HG02571 (cell line): ENCODE data around the gene PSMG2.
"Not testable (repeated sequence)": the region's sequence is repeated elsewhere in the genome, so short reads cannot be mapped to it uniquely, and the experiment has no call there.

Experiments
- ATAC-seq: cut with Tn5 transposase; IDR thresholded peaks from one replicate; pipeline ENCODE4 v1.9.1; 2021; ENCODE audit warnings: mild to moderate bottlenecking, moderate library complexity; ENCODE audit not compliant: unreplicated experiment

Gene PSMG2

DNA sequence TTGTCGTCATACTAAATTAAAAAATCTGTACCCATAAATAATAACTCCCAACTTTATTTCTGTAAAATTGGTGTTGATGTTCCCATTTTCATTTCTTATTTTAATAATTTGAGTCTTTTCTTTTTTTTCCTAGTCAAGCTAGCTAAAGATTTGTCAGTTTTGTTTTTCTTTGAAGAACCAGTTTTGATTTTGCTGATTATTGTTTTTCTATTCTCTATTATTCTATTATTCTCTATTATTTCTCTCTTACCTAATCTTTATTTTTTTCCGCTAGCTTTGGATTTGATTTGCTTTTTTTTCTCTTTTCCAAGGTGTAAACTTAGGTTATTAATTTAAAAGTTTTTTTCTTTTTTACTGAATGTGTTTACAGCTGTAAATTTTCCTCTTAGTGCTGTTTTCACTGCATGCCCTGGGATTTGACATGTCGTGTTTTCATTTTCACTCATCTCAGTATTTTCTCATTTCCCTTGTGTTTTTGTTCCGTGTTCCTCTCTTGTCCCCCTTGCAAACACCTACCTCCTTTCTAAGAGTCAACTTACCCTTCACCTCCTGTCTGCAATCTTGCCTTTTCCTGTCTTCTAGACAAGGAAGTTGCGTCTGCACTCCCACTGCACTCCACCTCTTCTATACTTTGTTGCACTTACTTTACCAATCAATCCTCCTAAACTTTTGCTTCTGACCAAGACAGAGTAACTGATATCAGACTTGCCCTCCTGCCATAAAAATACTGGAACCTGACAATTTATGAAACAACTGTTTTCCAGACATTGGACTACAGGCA lies 18.8 kb downstream of the PSMG2 start:
- no peak for ATAC-seq

DNA sequence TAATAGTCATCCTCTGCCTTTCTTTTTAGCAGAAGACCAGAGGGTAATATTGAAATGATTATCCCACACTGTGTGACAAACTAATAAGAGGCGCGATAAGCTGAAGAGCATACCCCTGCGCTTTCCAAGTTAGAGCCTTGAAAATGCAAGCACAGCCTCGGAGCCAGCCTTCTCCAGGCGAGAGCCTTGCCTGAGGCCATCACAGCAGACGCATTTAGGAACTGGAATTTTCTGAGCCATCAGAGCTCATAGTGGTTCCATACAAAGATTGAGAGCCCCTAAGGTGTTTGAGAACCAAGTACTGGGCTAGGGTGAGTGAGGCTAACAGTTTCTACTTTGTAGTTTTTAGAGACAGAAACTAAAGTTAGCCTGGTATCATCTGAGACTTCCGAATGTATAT lies 19.9 kb downstream of the PSMG2 start:
- ATAC-seq: no peak

DNA sequence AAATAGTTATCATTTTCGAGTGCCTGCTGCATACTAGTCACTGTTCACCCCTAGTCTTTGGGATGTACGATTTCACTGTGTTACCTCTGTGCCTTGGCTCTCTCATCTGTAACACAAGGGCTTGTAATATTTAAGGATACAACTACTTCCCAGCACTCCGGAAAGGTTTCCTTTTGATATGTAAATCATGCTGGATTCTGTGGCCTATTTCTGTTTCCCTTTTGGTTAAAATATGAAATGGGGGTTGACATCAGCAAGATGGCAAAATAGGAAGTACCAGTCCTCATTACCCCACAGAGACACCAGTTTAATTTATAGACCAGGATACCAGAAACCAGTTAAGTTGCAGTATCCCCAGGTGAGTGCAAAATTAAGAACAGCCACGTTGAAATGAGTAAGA lies 23.5 kb downstream of the PSMG2 start:
- no peak for ATAC-seq

DNA sequence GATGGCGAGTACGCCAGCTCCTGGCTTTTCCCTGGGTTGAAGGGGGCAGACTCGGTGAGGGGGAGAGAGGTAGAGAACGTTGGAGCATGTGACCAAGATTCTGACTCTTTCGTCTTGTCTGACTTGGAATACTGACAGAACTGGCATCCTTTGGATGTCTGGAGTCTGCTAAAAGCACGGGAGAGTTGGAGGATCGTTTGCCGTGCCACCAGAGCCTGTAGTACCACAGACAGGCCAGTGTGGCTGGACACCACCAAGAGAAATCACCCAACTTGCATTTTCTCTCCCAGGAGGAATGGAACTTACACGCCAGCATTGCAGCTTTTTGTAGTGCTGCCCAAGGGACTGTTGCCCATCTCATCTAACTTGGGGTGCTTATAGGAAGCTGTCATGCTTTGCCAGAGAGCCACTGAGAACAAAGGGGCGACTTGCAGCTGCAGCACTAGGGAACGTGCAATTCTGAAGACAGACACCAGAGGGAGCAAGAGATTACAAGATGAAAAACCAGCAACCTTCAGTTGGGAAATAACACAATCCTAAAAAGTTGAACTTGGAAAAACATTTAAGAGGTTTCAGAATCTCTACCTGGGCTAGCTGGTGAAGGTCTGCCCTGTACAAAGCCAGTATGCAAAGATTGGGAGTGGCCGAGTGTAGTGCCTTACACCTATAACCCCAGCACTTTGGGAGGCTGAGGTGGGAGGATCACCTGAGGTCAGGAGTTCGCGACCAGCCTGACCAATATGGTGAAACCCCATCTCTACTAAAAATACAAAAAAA lies 24.1 kb downstream of the PSMG2 start:
- no peak for ATAC-seq

DNA sequence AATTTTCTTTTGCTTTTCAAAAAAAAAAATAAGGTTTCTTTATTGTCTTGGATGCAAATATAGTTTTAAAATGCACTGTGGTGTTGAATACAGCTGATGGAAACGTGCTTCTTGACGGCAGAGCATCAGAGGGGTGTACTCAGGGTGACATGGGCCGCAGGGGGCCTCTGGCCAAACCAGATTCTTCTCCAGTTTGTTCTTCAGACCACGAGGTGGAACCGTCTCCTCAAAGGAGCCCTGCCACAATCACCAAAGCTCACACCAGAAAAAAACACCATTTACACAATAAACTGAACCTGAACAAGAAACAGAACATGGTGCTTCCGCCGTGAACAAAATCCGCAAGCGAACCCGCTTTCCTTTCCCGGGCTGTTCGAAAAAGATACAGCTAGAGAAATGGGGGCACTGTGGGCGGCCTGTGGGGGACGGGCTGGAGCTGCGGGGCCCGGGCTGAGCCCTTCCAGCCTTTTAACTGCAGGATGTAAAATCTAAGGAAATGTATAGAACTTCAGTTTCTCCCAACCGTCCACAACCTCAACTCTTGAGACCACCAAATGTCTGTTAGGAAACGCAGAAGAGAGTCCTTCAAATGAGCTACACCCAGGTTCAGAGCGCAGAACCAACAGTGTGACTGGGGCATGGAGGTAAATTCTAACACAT lies 34.5 kb downstream of the PSMG2 start:
- no peak for ATAC-seq

DNA sequence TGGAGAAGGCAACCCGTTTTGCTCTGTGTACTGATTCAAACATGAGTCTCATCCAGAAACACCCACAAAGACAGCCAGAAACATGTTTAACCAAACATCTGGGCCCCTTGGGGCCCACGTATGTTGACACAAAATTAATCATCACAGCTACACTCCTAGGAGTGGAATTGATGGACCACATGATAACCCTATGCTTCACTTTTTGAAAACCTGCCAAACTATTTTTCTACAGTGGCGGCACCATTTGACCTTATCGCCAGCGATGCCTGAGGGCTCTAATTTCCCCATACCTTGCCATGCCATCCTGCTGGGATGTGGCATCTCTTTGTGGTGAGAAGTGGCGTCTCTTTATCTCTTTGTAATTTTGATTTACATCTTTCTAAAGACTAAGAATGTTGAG lies 38.5 kb downstream of the PSMG2 start:
- no peak for ATAC-seq

DNA sequence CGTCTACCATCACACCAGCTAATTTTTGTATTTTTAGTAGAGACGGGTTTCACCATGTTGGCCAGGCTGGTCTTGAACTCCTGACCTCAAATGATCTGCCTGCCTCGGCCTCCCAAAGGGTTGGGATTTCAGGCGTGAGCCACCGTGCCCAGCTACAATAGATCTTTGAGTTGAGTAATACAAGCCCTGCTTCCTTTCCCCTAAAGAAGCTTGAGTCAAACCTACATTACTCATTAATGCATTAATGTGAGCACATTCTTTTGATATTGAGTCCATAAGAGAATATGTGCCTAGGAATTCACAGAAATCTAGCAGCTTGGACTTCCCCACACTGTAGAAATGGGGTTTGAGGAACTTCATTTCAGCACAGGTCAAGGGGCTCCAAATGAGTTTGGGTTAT lies 39.6 kb downstream of the PSMG2 start:
- no peak for ATAC-seq

DNA sequence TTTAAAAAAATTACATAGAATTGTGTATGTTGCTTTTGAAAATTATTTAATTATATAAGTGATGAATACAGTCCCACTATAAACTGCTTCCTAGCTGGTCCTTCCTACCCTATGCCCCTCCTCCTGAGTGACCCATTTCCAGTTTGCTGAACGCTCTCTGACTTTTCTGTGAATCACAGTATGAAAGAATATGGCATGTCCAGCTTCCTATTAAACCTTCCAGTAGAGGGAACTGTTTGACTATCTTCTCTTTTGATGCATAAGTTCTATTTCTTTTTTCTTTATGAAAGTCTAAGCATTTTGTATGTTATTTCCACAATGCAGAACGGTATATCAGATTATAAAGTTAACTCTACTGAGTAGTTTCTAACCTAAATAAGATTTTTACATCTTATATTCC lies 41.3 kb downstream of the PSMG2 start:
- ATAC-seq: no peak

DNA sequence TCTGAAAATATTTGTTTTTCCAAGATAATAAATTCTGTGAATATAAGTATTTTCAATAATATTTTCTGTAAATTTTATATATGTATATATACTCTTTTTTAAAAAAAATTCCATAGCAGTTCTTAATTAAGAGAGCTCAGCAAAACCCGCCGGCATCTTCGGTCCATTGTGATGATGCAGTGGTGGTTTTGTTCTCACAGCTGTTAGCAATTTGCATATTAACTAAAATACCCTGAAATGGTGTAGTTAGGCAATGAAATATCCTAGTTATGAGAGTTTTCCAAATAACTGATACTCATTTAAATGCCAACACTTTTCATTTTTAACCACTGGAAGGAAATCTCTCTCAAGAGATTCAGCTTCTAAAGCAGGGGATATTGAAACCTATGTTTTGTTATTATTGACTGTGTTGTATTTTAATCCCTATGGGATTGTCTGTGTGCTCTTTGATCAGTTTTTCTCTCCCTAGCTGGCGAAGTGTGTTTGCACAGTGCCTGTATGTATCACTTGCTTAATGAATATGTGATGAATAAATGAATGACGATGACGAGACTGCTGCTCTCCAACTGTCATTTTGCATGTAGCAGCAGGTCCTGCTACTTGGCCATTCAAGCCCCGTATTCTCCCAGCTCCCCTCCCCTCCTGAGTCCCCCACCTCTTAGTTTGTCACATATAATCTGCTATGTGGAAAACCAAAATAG lies 42.4 kb downstream of the PSMG2 start:
- no peak for ATAC-seq

DNA sequence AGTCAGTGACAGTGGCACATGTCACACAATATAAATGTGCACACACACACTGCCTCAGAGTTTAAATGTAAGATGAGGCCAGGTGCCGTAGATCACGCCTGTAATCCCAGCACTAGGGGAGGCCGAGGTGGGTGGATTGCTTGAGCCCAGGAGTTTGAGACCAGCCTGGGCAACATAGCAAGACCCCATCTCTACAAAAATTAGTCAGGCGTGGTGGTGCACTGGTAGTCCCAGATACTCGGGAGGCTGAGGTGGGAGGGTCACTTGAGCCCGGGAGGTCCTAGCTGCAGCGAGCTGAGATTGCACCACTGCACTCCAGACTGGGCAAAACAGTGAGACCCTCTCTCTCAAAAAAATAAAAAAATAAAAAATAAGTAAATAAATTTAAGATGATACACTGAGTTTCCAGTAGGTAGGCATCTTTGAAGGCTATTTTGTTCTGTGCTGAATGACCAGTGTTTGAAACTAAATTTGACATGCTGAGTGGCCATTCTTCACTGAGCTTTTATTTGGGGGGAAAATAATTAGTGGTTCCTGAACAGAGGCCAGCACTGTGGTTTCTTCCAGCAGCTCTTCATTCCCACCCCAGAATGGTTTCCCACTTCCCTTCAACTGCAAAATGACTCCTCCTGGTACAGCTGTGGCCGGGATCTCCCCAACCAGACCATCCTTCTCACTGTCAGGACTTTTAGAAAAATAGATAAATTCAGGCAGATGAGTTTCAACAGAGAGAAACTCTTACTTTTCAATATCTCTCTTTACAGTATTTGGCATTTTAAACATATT lies 44.9 kb downstream of the PSMG2 start:
- ATAC-seq: no peak

DNA sequence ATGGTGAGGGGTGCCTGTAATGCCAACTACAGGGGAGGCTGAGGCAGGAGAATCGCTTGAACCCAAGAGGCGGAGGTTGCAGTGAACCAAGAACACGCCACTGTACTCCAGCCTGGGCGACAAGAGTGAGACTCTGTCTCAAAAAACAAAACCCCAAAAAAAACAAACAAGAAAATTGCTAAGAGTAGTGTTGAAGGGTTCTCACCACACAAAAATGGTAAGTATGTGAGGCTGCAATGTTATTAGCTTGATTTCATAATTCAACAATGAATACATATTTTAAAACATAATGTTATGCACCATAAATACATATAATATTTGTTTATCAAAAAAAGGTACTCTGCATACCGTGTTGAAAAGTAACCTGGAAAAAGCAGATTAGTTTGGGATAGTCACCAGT lies 45.8 kb downstream of the PSMG2 start:
- ATAC-seq: no peak

DNA sequence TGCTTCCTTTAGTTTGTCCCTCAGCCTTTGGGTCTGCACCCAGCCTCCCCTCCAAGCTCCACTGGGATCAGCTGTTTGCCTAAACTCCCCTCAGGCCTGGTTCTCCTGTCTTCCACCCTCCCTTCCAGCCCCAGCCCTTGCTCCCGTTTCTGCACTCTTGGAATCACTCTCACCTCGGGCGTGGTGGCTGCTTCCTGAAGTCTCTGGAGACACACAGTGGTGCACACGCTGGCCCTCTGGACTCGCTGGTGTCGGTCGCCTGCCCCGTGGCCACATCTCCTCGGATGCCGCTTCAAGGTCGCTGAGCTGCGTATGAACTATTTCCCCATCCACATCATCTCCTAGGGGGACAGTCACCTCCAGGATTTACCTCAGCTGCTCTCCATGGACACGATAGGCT lies 46.3 kb downstream of the PSMG2 start:
- no peak for ATAC-seq

DNA sequence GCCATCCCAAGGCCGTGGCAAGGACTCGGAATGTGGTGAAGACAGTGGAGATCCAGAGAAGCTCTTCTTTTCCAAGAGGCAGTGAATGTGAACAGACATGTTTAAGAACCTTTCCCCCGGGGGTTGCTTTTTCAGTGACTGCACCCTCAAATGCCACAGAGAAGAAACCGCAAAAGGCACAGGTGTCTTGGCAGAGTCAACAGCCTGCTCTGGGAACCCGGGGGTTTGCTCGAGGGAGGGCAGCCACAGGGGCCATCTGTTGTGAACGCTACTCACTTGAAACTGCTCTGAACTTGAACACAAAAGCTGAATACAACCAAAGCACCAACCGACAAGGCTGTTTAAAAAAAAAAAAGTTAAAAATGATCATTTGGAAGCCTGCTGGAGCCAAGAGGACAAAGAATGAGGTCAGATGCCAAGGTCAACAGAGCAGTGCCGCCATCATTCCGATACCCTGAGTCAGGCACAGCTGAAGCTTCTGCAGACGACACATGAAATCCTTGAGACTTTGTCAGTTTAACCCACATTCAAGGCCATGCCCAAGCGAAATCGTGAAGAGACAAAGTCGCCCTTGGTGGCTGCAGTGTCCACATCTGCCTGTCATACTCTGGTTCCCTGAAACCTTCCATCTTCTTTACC lies 47.4 kb downstream of the PSMG2 start:
- peak; percentile 71 for ATAC-seq

DNA sequence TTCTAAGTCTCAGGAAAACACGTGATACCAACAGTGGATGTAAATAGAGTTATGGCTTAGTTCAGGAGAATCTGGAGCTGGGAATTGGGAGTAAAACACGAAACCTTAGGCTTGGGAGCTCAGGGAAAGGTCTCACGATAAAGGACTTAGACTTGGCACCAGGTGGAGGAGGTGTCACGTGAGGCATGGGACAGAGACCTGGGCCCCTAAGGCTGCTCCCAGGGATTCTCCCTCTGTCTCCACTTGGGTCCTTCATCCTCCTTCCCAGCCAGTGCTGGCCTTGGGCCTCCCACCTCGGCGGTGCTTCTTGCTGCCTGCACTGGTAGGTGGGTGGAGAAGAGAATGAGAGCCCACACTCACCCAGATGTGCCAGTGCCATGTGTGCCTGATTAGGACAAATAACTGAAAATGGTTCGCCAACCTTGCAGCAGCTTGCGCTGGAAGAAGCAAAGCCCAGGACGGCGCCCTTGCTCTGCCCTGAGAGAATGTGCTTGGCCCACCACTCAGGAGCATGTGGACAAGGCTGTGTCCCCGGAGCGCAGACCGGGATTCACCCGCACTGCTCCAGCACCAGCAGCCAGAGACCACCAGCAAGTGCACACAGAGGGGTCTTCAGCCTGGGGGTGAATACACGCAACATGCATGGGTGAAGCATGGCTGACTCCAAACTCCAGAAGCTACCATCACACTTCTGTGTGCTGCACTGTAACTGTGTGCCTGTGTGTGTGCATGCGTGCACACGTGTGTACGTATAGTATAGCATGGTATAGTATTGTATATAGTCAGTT lies 48.1 kb downstream of the PSMG2 start:
- ATAC-seq: no peak

DNA sequence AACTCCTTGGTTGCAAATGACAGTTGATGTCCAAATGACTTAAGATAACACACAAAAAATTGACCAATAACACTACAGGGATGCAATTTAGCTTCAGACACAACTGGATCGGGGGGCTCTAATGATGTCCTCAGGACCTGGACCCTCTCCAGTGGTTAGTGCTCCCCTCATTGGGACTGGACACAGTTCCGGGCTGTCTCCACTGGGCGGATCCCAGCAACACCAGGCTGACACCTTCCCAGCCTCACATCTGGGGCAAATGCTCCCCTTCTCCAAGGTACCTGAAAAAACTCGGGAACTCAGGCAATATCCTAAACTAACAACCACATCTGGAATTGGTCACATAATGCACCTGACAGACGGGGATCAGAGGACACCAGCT lies 48.7 kb downstream of the PSMG2 start:
- ATAC-seq: no peak

DNA sequence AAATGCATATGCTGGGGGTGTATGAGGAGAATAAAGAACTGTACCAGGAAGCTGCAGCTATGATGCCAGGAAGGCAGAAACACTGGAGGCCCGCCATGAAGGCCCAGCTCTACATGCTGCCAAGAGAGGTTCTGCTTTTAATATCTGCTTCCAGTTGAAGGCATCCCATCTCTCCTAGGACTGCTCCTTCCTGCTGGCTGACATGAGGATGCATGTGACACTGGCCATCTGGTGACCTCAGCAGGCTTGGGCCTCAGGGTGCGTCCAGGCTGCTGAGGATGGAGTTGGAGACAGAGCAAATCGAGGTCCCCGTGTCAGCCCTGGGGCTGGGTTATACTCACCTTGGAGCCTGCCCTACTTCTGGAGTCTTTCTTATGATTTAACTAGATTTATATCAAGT lies 49.0 kb downstream of the PSMG2 start:
- no peak for ATAC-seq

DNA sequence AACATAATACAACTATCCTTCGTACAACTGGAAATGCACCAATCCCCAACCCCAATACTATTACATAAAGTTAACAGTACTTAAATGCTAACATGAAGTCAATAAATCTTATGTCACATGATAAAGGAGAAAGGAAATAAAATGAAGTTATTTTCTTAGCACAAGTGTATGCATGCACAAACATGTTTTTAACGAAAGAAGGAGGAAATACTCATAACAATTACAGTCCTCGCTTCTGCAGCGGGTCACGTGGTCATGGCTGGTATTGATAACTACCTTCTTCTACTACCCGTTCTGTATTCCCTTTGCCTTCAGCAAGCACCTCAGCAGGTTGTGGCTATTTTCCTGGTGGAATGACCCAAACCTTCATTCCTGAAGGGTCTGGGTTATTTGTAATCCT lies 51.7 kb downstream of the PSMG2 start:
- no peak for ATAC-seq

DNA sequence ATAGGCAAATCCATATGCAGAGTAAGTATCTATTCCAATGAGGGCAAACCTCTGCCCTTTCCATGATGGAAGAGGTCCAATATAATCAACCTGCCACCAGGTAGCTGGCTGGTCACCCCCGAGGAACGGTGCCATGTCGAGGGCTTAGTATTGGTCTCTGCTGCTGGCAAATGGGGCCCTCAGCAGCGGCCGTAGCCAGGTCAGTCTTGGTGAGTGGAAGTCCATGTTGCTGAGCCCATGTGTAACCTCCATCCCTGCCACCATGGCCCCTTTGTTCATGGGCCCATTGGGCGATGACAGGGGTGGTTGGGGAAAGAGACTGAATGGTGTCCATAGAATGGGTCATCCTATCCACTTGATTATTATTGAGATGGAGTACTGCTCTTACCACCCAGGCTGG lies 52.8 kb downstream of the PSMG2 start:
- not testable (repeated sequence) for ATAC-seq

DNA sequence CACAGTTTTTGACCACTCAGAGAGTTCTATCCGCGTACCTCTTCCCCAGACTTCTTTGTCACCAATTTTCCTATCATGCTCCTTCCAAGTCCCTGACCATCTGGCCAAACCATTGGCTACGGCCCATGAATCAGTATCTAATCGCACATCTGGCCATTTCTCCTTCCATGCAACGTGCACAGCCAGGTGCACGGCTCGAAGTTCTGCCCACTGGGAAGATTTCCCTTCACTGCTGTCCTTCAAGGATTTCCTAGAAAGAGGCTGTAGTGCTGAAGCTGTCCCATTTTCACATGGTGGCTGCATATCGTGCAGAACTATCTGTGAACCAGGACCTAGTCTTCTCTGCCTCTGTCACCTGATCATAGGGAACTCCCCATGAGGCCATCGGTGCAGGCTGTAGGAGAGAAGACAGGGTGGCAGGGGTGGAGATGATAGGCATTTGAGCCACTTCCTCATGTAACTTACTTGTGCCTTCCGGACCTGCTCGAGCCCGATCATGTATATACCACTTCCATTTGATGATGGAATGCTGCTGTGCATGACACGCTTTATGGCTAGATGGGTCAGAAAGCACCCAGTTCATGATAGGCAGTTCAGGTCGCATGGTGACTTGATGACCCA lies 53.9 kb downstream of the PSMG2 start:
- ATAC-seq: not testable (repeated sequence)
